GM12878 (cell line): ENCODE results near the gene MYLK3.

Experiments
- CEBPB ChIP-seq, 2 experiments: fragments of 150-350 bp in 1 of 2; IDR thresholded peaks; 2 replicates each; pipeline ENCODE4 v1.6.1; 2012 to 2014; ENCODE audit warnings: low read depth in 2 of 2, low read length in 2 of 2, borderline replicate concordance in 1 of 2, inconsistent platforms in 1 of 2
- HCFC1 ChIP-seq: fragments of 150-350 bp; IDR thresholded peaks from 2 replicates; pipeline ENCODE4 v1.6.1; 2014; ENCODE audit warnings: low read length
- HDAC2 ChIP-seq: fragments of 200-600 bp; sonication (generic); IDR thresholded peaks from 2 replicates; pipeline ENCODE4 v1.6.1; 2017
- HDGF ChIP-seq: fragments of 450-650 bp; IDR thresholded peaks from 2 replicates; pipeline ENCODE4 v1.6.1; 2016; ENCODE audit warnings: antibody characterized with exemption
- POLR2AphosphoS2 ChIP-seq: IDR thresholded peaks from 2 replicates; pipeline ENCODE4 v1.6.1; 2011; ENCODE audit warnings: low read depth, mild to moderate bottlenecking, low read length, improper control_type of control experiment, moderate library complexity
- RCOR1 ChIP-seq: conservative IDR thresholded peaks from 2 replicates; pipeline ENCODE4 v1.6.1; 2012; ENCODE audit warnings: low read depth, low read length, improper control_type of control experiment
- STAT1 ChIP-seq: fragments of 450-650 bp; conservative IDR thresholded peaks from 2 replicates; pipeline ENCODE4 v1.6.1; 2014; ENCODE audit warnings: antibody characterized with exemption, mild to moderate bottlenecking
- TF ChIP-seq, protein P1 (sequence below), 3 experiments: IDR thresholded peaks in 2 of 3; conservative IDR thresholded peaks in 1 of 3; 2 replicates each; pipeline ENCODE4 v1.5.1; 2011; ENCODE audit warnings: low read depth in 3 of 3, low read length in 3 of 3, mild to moderate bottlenecking in 3 of 3, control low read depth in 2 of 3, moderate library complexity in 2 of 3, inconsistent platforms in 1 of 3, mixed read lengths in 1 of 3; ENCODE audit not compliant: control insufficient read depth in 2 of 3, insufficient read depth in 1 of 3; ENCODE audit errors: extremely low read depth in 1 of 3
- TF ChIP-seq, protein P2 (sequence below): fragments of 450-650 bp; IDR thresholded peaks from 2 replicates; pipeline ENCODE4 v1.6.1; 2017; ENCODE audit warnings: mild to moderate bottlenecking
- TF ChIP-seq, protein P3 (sequence below): fragments of 450-650 bp; conservative IDR thresholded peaks from 2 replicates; pipeline ENCODE4 v1.6.1; 2017; ENCODE audit warnings: mild to moderate bottlenecking, moderate library complexity
- TF ChIP-seq, protein P4 (sequence below): IDR thresholded peaks from 2 replicates; pipeline ENCODE4 v1.6.1; 2011; ENCODE audit warnings: low read depth, mild to moderate bottlenecking, low read length, moderate library complexity, borderline replicate concordance; ENCODE audit errors: extremely low read depth
- TF ChIP-seq, protein P5 (sequence below): IDR thresholded peaks from 2 replicates; pipeline ENCODE4 v1.6.1; 2012; ENCODE audit warnings: low read depth, low read length, improper control_type of control experiment
- TF ChIP-seq, protein P6 (sequence below): fragments of 450-650 bp; IDR thresholded peaks from 2 replicates; pipeline ENCODE4 v1.6.1; 2014; ENCODE audit warnings: mild to moderate bottlenecking

DNA sequence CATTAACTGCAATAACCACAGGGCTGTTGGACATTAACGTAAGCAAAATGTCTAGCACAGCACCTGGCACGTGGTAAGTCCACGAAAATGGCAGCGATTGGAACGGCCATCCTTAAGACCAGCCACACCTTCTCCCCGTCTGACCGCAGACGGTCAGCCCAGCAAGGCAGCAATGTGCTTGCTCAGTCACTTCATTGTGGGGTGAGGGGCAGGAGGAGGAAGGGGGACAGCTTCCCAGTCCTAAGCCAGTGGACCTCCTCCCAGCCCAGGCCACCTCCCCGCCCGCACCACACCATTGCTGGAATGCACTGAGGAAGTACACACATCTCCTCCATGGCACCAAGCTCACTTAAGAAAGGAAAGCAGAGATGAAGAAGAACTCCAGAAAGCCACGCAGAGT, 8.6 kb upstream of the MYLK3 start:
- no peak for TF ChIP-seq POLR2AphosphoS2
- TF ChIP-seq, protein P1, sequence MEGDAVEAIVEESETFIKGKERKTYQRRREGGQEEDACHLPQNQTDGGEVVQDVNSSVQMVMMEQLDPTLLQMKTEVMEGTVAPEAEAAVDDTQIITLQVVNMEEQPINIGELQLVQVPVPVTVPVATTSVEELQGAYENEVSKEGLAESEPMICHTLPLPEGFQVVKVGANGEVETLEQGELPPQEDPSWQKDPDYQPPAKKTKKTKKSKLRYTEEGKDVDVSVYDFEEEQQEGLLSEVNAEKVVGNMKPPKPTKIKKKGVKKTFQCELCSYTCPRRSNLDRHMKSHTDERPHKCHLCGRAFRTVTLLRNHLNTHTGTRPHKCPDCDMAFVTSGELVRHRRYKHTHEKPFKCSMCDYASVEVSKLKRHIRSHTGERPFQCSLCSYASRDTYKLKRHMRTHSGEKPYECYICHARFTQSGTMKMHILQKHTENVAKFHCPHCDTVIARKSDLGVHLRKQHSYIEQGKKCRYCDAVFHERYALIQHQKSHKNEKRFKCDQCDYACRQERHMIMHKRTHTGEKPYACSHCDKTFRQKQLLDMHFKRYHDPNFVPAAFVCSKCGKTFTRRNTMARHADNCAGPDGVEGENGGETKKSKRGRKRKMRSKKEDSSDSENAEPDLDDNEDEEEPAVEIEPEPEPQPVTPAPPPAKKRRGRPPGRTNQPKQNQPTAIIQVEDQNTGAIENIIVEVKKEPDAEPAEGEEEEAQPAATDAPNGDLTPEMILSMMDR (IDR thresholded peaks at IDR 0.05 in 2 of 3, conservative IDR thresholded peaks at IDR 0.05 in 1 of 3; ENCODE audit: control insufficient read depth in 2 of 3, extremely low read depth in 1 of 3, insufficient read depth in 1 of 3, low read depth in 3 of 3, low read length in 3 of 3) = no peak
- TF ChIP-seq, protein P2, sequence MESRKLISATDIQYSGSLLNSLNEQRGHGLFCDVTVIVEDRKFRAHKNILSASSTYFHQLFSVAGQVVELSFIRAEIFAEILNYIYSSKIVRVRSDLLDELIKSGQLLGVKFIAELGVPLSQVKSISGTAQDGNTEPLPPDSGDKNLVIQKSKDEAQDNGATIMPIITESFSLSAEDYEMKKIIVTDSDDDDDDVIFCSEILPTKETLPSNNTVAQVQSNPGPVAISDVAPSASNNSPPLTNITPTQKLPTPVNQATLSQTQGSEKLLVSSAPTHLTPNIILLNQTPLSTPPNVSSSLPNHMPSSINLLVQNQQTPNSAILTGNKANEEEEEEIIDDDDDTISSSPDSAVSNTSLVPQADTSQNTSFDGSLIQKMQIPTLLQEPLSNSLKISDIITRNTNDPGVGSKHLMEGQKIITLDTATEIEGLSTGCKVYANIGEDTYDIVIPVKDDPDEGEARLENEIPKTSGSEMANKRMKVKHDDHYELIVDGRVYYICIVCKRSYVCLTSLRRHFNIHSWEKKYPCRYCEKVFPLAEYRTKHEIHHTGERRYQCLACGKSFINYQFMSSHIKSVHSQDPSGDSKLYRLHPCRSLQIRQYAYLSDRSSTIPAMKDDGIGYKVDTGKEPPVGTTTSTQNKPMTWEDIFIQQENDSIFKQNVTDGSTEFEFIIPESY = no peak
- TF ChIP-seq, protein P3, sequence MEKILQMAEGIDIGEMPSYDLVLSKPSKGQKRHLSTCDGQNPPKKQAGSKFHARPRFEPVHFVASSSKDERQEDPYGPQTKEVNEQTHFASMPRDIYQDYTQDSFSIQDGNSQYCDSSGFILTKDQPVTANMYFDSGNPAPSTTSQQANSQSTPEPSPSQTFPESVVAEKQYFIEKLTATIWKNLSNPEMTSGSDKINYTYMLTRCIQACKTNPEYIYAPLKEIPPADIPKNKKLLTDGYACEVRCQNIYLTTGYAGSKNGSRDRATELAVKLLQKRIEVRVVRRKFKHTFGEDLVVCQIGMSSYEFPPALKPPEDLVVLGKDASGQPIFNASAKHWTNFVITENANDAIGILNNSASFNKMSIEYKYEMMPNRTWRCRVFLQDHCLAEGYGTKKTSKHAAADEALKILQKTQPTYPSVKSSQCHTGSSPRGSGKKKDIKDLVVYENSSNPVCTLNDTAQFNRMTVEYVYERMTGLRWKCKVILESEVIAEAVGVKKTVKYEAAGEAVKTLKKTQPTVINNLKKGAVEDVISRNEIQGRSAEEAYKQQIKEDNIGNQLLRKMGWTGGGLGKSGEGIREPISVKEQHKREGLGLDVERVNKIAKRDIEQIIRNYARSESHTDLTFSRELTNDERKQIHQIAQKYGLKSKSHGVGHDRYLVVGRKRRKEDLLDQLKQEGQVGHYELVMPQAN = no peak
- no peak for TF ChIP-seq HCFC1
- no peak for TF ChIP-seq RCOR1
- TF ChIP-seq HDGF = no peak
- TF ChIP-seq, protein P4, sequence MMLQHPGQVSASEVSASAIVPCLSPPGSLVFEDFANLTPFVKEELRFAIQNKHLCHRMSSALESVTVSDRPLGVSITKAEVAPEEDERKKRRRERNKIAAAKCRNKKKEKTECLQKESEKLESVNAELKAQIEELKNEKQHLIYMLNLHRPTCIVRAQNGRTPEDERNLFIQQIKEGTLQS = no peak
- TF ChIP-seq, protein P5, sequence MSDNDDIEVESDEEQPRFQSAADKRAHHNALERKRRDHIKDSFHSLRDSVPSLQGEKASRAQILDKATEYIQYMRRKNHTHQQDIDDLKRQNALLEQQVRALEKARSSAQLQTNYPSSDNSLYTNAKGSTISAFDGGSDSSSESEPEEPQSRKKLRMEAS = no peak
- TF ChIP-seq HDAC2 = no peak
- TF ChIP-seq, protein P6, sequence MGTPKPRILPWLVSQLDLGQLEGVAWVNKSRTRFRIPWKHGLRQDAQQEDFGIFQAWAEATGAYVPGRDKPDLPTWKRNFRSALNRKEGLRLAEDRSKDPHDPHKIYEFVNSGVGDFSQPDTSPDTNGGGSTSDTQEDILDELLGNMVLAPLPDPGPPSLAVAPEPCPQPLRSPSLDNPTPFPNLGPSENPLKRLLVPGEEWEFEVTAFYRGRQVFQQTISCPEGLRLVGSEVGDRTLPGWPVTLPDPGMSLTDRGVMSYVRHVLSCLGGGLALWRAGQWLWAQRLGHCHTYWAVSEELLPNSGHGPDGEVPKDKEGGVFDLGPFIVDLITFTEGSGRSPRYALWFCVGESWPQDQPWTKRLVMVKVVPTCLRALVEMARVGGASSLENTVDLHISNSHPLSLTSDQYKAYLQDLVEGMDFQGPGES = no peak
- TF ChIP-seq STAT1 = no peak
- no peak for TF ChIP-seq CEBPB (IDR thresholded peaks at IDR 0.05; ENCODE audit: borderline replicate concordance in 1 of 2, low read depth in 2 of 2, low read length in 2 of 2)
